Upper lobe of left lung (tissue), 4 donors: ENCODE measurements around the gene RB1.

Source experiments
- CTCF ChIP-seq, 6 experiments: fragments of 450-650 bp in 4 of 6; fragments of 200-600 bp in 2 of 6; sonication (generic) in 2 of 6; IDR thresholded peaks; one replicate each; pipeline ENCODE4 v1.5.1; 2016 to 2019; ENCODE audit warnings: antibody characterized with exemption in 6 of 6
- EP300 ChIP-seq, 4 donors: sonication (generic); formaldehyde crosslinking; IDR thresholded peaks; one replicate each; pipeline ENCODE4 v1.5.1; 2017; ENCODE audit warnings: antibody characterized with exemption in 4 of 4, control low read depth in 2 of 4
- POLR2A ChIP-seq, 4 donors: fragments of 450-650 bp; IDR thresholded peaks; one replicate each; pipeline ENCODE4 v1.5.1; 2016 to 2017; ENCODE audit warnings: antibody characterized with exemption in 4 of 4, mild to moderate bottlenecking in 2 of 4

- no peak for TF ChIP-seq CTCF (IDR thresholded peaks at IDR 0.05)
- TF ChIP-seq POLR2A (IDR thresholded peaks at IDR 0.05), result no peak
- no peak for TF ChIP-seq EP300 (IDR thresholded peaks at IDR 0.05)
Observed at GRCh38 chr13:48278806-48279205, 24.7 kb upstream of the RB1 start.
